ENCODE data around the gene PCDHGA7. TPM values are rescaled to one million over a fixed set of nuclear protein-coding genes. Genes with fewer than 3 reads are reported as not detected.
"Not testable (repeated sequence)": the region's sequence is repeated elsewhere in the genome, so short reads cannot be mapped to it uniquely, and the experiment has no call there.

PCDHGA7 gene
- total RNA-seq, 1 donor: 0.42 TPM

DNA sequence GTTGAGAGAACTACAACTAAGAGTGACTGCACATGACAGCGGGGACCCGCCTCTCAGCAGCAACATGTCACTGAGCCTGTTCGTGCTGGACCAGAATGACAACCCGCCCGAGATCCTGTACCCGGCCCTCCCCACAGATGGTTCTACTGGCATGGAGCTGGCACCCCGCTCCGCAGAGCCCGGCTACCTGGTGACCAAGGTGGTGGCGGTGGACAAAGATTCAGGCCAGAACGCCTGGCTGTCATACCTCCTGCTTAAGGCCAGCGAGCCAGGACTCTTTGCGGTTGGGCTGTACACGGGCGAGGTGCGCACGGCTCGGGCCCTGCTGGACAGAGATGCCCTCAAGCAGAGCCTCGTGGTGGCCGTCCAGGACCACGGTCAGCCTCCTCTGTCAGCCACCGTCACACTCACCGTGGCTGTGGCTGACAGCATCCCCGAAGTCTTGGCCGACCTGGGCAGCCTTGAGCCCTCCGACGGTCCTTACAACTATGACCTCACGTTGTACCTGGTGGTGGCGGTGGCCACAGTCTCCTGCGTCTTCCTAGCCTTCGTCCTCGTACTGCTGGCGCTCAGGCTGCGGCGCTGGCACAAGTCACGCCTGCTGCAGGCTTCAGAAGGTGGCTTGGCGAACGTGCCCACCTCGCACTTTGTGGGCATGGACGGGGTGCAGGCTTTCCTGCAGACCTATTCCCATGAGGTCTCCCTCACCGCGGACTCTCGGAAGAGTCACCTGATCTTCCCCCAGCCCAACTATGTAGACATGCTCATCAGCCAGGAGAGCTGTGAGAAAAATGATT lies 2.1 kb downstream of the PCDHGA7 start:
- Histone ChIP-seq H3K4me1 (ENCODE audit: insufficient read depth, low read length) (no peaks in the 10 kb centered on the region), H3K9me3 (ENCODE audit: low read depth, low read length) (peaks cover 8% of the 10 kb centered on the region), H3K27me3 (ENCODE audit: insufficient read depth, low read length) (peaks cover 89% of the 10 kb centered on the region), H3K4me3 (ENCODE audit: low read length) (no peak overlapping the region)

DNA sequence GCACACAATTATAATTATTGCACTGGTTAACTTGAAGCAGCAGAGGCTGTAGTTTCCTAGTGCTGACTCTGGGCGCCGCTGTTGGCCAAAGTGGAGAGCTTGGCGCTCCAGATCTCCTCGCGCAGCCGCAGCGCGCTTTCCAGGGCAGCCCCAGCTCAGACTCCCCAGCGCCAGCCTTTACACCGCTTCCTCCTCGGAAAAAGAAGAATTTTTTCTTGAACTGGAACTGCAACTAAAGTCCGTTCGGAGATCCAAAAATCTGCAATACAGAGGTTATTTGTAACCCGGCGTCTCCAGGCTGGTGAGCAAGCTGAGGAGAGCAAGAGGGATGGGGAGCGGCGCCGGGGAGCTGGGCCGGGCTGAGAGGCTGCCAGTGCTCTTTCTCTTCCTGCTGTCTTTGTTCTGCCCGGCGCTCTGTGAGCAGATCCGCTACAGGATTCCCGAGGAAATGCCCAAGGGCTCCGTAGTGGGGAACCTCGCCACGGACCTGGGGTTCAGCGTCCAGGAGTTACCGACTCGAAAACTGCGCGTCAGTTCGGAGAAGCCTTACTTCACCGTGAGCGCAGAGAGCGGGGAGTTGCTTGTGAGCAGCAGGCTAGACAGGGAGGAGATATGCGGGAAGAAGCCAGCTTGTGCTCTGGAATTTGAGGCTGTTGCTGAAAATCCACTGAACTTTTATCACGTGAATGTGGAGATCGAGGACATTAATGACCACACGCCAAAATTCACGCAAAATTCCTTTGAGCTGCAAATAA lies 5.2 kb downstream of the PCDHGA7 start, which contains the start of gene PCDHGB4:
Gene PCDHGB4 (plus strand): TSS at position 142 of the 755 bp plus-strand sequence. CDS start 187 bp downstream, at position 329.
- not testable (repeated sequence) for H3K4me1 ChIP-seq (ENCODE audit: insufficient read depth, low read length); H3K4me3 ChIP-seq (ENCODE audit: low read length); H3K9me3 ChIP-seq (ENCODE audit: low read depth, low read length)
- H3K27me3 ChIP-seq (ENCODE audit: insufficient read depth, low read length): peaks cover 91% of the 10 kb centered on the region

DNA sequence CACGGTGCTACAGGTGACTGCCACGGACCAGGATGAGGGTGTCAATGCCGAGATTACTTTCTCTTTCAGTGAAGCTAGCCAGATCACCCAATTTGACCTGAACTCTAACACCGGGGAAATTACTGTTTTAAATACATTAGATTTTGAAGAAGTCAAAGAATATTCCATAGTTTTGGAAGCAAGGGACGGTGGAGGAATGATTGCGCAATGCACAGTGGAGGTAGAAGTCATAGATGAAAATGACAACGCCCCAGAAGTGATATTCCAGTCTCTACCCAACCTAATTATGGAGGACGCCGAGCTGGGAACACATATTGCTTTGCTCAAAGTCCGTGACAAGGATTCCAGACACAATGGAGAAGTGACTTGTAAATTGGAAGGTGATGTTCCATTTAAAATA lies 6.1 kb downstream of the PCDHGA7 start:
- no peak overlapping the region for H3K4me3 ChIP-seq (ENCODE audit: low read length)
- peaks cover 91% of the 10 kb centered on the region for H3K27me3 ChIP-seq (ENCODE audit: insufficient read depth, low read length)
- no peaks in the 10 kb centered on the region for H3K4me1 ChIP-seq (ENCODE audit: insufficient read depth, low read length)
- peaks cover 9% of the 10 kb centered on the region for H3K9me3 ChIP-seq (ENCODE audit: low read depth, low read length)

DNA sequence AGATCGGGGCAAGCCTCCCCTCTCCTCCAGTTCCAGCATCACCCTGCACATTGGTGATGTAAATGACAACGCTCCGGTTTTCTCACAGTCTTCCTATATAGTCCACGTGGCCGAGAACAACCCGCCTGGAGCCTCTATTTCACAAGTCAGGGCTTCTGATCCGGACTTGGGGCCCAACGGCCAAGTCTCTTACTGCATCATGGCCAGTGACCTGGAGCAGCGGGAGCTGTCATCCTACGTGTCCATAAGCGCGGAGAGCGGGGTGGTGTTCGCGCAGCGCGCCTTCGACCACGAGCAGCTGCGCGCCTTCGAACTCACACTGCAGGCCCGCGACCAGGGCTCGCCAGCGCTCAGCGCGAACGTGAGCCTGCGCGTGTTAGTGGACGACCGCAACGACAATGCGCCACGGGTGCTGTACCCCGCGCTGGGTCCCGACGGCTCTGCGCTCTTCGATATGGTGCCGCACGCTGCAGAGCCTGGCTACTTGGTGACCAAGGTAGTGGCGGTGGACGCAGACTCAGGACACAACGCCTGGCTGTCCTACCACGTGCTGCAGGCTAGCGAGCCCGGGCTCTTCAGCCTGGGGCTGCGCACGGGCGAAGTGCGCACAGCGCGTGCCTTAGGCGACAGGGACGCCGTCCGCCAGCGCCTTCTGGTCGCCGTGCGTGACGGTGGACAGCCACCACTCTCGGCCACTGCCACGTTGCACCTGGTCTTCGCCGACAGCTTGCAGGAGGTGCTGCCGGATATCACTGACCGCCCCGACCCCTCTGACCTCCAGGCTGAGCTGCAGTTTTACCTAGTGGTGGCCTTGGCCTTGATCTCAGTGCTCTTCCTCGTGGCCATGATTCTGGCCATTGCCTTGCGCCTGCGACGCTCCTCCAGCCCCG lies 6.9 kb downstream of the PCDHGA7 start:
- Histone ChIP-seq H3K4me3 (ENCODE audit: low read length) (no peak overlapping the region), H3K9me3 (ENCODE audit: low read depth, low read length) (peaks cover 12% of the 10 kb centered on the region), H3K27me3 (ENCODE audit: insufficient read depth, low read length) (peaks cover 91% of the 10 kb centered on the region), H3K4me1 (ENCODE audit: insufficient read depth, low read length) (no peaks in the 10 kb centered on the region)

DNA sequence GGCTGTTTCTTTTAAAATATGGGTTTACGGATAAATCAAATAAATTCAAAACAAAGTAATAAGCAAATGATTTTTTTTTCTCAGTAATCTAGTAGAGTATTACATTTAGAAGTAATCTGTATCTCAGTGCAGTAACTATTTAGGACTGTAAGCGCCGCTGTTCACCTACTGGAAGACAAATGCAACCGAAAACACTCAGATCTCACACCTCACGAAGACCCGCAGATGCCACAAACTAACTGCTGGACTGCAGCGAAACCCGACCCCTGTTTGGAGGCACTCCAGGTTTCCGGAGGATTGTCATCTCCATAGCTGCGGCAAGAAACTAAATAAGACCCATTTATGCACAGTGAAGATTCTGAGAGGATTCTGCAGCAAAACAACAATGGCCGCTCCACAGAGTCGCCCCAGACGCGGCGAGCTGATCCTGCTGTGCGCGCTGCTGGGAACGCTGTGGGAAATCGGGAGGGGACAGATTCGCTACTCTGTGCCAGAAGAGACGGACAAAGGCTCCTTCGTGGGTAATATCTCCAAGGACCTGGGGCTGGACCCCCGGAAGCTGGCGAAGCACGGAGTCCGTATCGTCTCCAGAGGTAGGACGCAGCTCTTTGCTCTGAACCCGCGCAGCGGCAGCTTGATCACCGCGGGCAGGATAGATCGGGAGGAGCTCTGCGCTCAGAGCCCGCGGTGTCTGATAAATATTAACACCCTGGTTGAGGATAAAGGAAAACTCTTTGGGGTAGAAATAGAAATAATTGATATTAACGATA lies 10.1 kb downstream of the PCDHGA7 start, which contains the start of gene PCDHGA8:
Gene PCDHGA8 (plus strand): TSS at position 205 of the 770 bp plus-strand sequence. CDS start 181 bp downstream, at position 386.
- Histone ChIP-seq H3K4me1 (ENCODE audit: insufficient read depth, low read length) (no peaks in the 10 kb centered on the region), H3K27me3 (ENCODE audit: insufficient read depth, low read length) (peaks cover 89% of the 10 kb centered on the region), H3K4me3 (ENCODE audit: low read length) (no peak within 1 kb of the TSS), H3K9me3 (ENCODE audit: low read depth, low read length) (peaks cover 17% of the 10 kb centered on the region)

DNA sequence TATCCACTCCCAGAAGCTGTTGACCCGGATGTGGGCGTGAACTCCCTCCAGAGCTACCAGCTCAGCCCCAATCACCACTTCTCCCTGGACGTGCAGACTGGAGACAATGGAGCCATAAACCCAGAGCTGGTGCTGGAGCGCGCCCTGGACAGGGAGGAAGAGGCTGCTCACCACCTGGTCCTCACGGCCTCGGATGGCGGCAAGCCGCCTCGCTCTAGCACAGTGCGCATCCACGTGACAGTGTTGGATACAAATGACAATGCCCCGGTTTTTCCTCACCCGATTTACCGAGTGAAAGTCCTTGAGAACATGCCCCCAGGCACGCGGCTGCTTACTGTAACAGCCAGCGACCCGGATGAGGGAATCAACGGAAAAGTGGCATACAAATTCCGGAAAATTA lies 10.7 kb downstream of the PCDHGA7 start:
- Histone ChIP-seq H3K4me3 (ENCODE audit: low read length) (no peak overlapping the region), H3K27me3 (ENCODE audit: insufficient read depth, low read length) (peaks cover 90% of the 10 kb centered on the region), H3K9me3 (ENCODE audit: low read depth, low read length) (peaks cover 17% of the 10 kb centered on the region), H3K4me1 (ENCODE audit: insufficient read depth, low read length) (no peaks in the 10 kb centered on the region)

DNA sequence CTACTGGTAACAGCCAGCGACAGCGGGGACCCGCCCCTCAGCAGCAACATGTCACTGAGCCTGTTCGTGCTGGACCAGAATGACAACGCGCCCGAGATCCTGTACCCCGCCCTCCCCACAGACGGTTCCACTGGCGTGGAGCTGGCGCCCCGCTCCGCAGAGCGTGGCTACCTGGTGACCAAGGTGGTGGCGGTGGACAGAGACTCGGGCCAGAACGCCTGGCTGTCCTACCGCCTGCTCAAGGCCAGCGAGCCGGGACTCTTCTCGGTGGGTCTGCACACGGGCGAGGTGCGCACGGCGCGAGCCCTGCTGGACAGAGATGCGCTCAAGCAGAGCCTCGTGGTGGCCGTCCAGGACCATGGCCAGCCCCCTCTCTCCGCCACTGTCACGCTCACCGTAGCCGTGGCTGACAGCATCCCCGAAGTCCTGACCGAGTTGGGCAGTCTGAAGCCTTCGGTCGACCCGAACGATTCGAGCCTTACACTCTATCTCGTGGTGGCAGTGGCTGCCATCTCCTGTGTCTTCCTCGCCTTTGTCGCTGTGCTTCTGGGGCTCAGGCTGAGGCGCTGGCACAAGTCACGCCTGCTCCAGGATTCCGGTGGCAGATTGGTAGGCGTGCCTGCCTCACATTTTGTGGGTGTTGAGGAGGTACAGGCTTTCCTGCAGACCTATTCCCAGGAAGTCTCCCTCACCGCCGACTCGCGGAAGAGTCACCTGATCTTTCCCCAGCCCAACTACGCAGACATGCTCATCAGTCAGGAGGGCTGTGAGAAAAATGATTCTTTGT lies 12.1 kb downstream of the PCDHGA7 start:
- H3K27me3 ChIP-seq (ENCODE audit: insufficient read depth, low read length): peaks cover 92% of the 10 kb centered on the region
- not testable (repeated sequence) for H3K4me1 ChIP-seq (ENCODE audit: insufficient read depth, low read length); H3K4me3 ChIP-seq (ENCODE audit: low read length)
- peaks cover 17% of the 10 kb centered on the region for H3K9me3 ChIP-seq (ENCODE audit: low read depth, low read length)

DNA sequence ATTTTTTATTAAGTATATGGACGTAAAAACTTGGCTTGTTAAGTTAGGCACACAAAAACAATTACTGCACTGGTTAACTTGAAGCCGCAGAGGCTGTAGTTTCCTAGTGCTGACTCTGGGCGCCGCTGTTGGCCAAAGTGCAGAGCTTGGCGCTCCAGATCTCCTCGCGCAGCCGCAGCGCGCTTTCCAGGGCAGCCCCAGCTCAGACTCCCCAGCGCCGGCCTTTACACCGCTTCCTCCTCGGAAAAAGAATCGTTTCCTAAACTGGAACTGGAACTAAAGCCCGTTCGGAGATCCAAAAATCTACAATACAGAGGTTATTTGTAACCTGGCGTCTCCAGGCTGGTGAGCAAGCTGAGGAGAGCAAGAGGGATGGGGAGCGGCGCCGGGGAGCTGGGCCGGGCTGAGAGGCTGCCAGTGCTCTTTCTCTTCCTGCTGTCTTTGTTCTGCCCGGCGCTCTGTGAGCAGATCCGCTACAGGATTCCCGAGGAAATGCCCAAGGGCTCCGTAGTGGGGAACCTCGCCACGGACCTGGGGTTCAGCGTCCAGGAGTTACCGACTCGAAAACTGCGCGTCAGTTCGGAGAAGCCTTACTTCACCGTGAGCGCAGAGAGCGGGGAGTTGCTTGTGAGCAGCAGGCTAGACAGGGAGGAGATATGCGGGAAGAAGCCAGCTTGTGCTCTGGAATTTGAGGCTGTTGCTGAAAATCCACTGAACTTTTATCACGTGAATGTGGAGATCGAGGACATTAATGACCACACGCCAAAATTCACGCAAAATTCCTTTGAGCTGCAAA lies 15.4 kb downstream of the PCDHGA7 start, which contains the start of gene PCDHGB5:
Gene PCDHGB5 (plus strand): TSS at position 192 of the 796 bp plus-strand sequence. CDS start 181 bp downstream, at position 373.
- peaks cover 90% of the 10 kb centered on the region for H3K27me3 ChIP-seq (ENCODE audit: insufficient read depth, low read length)
- H3K4me3 ChIP-seq (ENCODE audit: low read length); H3K4me1 ChIP-seq (ENCODE audit: insufficient read depth, low read length): not testable (repeated sequence)
- H3K9me3 ChIP-seq (ENCODE audit: low read depth, low read length): peaks cover 15% of the 10 kb centered on the region

DNA sequence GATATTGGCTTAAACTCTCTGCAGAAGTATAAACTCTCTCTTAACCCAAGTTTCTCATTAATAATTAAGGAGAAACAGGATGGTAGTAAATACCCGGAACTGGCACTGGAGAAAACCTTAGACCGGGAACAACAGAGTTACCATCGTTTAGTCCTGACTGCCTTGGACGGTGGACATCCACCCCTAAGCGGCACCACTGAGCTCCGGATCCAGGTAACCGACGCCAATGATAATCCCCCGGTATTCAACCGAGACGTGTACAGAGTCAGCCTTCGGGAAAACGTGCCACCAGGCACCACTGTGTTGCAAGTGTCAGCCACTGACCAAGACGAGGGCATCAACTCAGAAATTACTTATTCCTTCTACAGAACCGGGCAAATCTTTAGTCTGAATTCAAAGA lies 16.1 kb downstream of the PCDHGA7 start:
- H3K27me3 ChIP-seq (ENCODE audit: insufficient read depth, low read length): peaks cover 90% of the 10 kb centered on the region
- peaks cover 8% of the 10 kb centered on the region for H3K9me3 ChIP-seq (ENCODE audit: low read depth, low read length)
- no peaks in the 10 kb centered on the region for H3K4me1 ChIP-seq (ENCODE audit: insufficient read depth, low read length)
- H3K4me3 ChIP-seq (ENCODE audit: low read length): no peak overlapping the region

DNA sequence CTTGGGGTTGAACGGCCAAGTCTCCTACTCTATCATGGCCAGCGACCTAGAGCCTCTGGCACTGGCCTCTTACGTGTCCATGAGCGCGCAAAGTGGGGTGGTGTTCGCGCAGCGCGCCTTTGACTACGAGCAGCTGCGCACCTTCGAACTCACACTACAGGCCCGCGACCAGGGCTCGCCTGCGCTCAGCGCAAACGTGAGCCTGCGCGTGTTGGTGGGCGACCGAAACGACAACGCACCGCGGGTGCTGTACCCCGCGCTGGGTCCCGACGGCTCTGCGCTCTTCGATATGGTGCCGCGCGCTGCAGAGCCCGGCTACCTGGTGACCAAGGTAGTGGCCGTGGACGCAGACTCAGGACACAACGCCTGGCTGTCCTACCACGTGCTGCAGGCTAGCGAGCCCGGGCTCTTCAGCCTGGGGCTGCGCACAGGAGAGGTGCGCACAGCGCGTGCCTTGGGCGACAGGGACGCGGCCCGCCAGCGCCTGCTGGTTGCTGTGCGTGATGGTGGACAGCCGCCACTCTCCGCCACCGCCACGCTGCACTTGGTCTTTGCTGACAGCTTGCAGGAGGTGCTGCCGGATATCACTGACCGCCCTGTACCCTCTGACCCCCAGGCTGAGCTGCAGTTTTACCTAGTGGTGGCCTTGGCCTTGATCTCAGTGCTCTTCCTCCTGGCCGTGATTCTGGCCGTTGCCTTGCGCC lies 17.2 kb downstream of the PCDHGA7 start:
- no peaks in the 10 kb centered on the region for H3K4me1 ChIP-seq (ENCODE audit: insufficient read depth, low read length)
- peaks cover 92% of the 10 kb centered on the region for H3K27me3 ChIP-seq (ENCODE audit: insufficient read depth, low read length)
- peaks cover 4% of the 10 kb centered on the region for H3K9me3 ChIP-seq (ENCODE audit: low read depth, low read length)
- H3K4me3 ChIP-seq (ENCODE audit: low read length): no peak overlapping the region

DNA sequence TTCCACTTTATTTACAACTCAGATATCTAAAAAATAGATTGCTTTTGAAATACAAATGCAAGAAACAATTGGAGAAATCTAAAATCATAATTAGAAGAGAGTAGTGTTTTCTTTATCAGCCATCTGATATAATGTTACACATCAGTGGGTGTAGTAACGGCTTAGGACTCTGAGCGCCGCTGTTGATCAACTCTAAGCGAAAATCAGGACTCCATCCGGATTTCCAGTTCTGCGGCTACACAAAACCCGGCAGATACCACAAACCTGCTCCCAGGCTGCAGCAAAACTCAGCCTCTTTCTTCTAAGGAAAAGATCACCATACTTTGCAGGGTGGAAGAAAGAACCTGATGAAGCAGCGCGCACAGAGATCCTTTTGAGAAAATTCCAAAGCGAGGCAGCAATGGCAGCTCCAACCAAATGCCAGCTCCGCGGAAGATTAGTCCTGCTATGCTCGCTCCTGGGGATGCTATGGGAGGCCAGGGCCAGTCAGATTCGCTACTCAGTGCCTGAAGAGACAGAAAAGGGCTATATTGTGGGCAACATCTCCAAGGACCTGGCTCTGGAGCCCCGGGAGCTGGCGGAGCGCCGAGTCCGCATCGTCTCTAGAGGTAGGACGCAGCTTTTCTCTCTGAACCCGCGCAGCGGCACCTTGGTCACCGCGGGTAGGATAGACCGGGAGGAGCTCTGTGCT lies 20.2 kb downstream of the PCDHGA7 start, which contains the start of gene PCDHGA9:
Gene PCDHGA9 (plus strand): TSS at position 226 of the 691 bp plus-strand sequence. CDS start 175 bp downstream, at position 401.
- Histone ChIP-seq H3K27me3 (ENCODE audit: insufficient read depth, low read length) (peaks cover 93% of the 10 kb centered on the region), H3K4me3 (ENCODE audit: low read length) (no peak within 1 kb of the TSS), H3K4me1 (ENCODE audit: insufficient read depth, low read length) (no peaks in the 10 kb centered on the region), H3K9me3 (ENCODE audit: low read depth, low read length) (no peaks in the 10 kb centered on the region)

DNA sequence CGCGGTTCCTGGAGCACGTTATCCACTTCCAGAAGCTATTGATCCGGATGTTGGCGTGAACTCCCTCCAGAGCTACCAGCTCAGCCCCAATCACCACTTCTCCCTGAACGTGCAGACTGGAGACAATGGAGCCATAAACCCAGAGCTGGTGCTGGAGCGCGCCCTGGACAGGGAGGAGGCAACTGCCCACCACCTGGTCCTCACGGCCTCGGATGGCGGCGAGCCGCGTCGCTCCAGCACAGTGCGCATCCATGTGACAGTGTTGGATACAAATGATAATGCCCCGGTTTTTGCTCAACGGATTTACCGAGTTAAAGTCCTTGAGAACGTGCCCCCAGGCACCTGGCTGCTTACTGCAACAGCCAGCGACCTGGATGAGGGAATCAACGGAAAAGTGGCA lies 20.8 kb downstream of the PCDHGA7 start:
- H3K4me1 ChIP-seq (ENCODE audit: insufficient read depth, low read length): no peaks in the 10 kb centered on the region
- H3K4me3 ChIP-seq (ENCODE audit: low read length): no peak overlapping the region
- H3K9me3 ChIP-seq (ENCODE audit: low read depth, low read length): no peaks in the 10 kb centered on the region
- peaks cover 97% of the 10 kb centered on the region for H3K27me3 ChIP-seq (ENCODE audit: insufficient read depth, low read length)
